Epithelial cell of proximal tubule (primary cell): ENCODE measurements around the gene PODNL1. TPM values are rescaled to one million over a fixed set of nuclear protein-coding genes. Genes with fewer than 3 reads are reported as not detected.

ENCODE experiments used
- DNase-seq: peaks from one replicate; pipeline ENCODE4 v3.0.0-alpha.2; 2011; ENCODE audit warnings: low read depth
- H3K4me3 ChIP-seq: 2 replicates; pipeline ENCODE4 v1.5.1; 2011; ENCODE audit warnings: low read depth, mild to moderate bottlenecking, low read length
- CTCF ChIP-seq: conservative IDR thresholded peaks from 2 replicates; pipeline ENCODE4 v1.5.1; 2012; ENCODE audit warnings: low read depth, mild to moderate bottlenecking, low read length
- total RNA-seq: library from RNA; depleted of rRNA; stranded (reverse); fragments of >200 nt; gene quantifications from 2 replicates; pipeline ENCODE4 v1.2.3, GENCODE V29; 2015

PODNL1 gene
- total RNA-seq, 1 donor from 2014 or later, result 0.46 TPM

- DNase-seq, result no peak
- H3K4me3 ChIP-seq, result no peak overlapping the region
- no peak for TF ChIP-seq CTCF
Observed at GRCh38 chr19:13882419-13882795, 55.8 kb downstream of the PODNL1 start.

GRCh38 chr19:13881692-13882418, 56.4 kb downstream of the PODNL1 start:
- TF ChIP-seq CTCF, result no peak
- no peak overlapping the region for H3K4me3 ChIP-seq
- no peak for DNase-seq

- TF ChIP-seq CTCF, result no peak
- DNase-seq, result no peak
- H3K4me3 ChIP-seq, result no peak overlapping the region
Observed at GRCh38 chr19:13881251-13881691, 56.9 kb downstream of the PODNL1 start.

Other genes with a start within 250 kb of the PODNL1 start
- 47.8 and 63.0 TPM in 2 replicates for gene MRI1, start 173.9 kb downstream of the PODNL1 start, total RNA-seq
- 197 and 200 TPM in 2 replicates for gene C19orf53, start 164.0 kb downstream of the PODNL1 start, total RNA-seq
- 9.4 and 13.5 TPM in 2 replicates for gene ZSWIM4, start 143.0 kb downstream of the PODNL1 start, total RNA-seq
- gene NANOS3, start 61.3 kb downstream of the PODNL1 start, total RNA-seq, result not detected in 2 replicates
- gene BRME1, start 32.3 kb downstream of the PODNL1 start, total RNA-seq, result 0.58 and 1.4 TPM in 2 replicates
- 27.2 and 30.6 TPM in 2 replicates for gene CC2D1A, start 32.2 kb downstream of the PODNL1 start, total RNA-seq
- gene DCAF15, start 14.1 kb upstream of the PODNL1 start, total RNA-seq, result 49.5 and 52.5 TPM in 2 replicates
- 4.2 and 4.5 TPM in 2 replicates for gene RFX1, start 67.9 kb upstream of the PODNL1 start, total RNA-seq
- not detected in 2 replicates for gene RLN3, start 89.7 kb upstream of the PODNL1 start, total RNA-seq
- 9.3 and 10.1 TPM in 2 replicates for gene IL27RA, start 93.3 kb upstream of the PODNL1 start, total RNA-seq
- 0.17 and 0.36 TPM in 2 replicates for gene PALM3, start 123.7 kb upstream of the PODNL1 start, total RNA-seq
- gene MISP3, start 134.4 kb upstream of the PODNL1 start, total RNA-seq, result 0.80 and 6.0 TPM in 2 replicates
- 0.63 TPM in 1 of 2 replicates, not detected in the other for gene C19orf67, start 147.4 kb upstream of the PODNL1 start, total RNA-seq
- 30.7 and 53.6 TPM in 2 replicates for gene SAMD1, start 152.3 kb upstream of the PODNL1 start, total RNA-seq
- 40.8 and 41.0 TPM in 2 replicates for gene PRKACA, start 179.3 kb upstream of the PODNL1 start, total RNA-seq
- gene ASF1B, start 198.2 kb upstream of the PODNL1 start, total RNA-seq, result 74.0 and 98.7 TPM in 2 replicates